ENCODE measurements around the gene SIRPD. TPM values are rescaled to one million over a fixed set of nuclear protein-coding genes. Genes with fewer than 3 reads are reported as not detected.

SIRPD gene
- total and polyA plus RNA-seq, 2 of the 8 experiments (the other 6 are each of a cell fraction or from before 2014, with no cell fraction given): not detected

DNA sequence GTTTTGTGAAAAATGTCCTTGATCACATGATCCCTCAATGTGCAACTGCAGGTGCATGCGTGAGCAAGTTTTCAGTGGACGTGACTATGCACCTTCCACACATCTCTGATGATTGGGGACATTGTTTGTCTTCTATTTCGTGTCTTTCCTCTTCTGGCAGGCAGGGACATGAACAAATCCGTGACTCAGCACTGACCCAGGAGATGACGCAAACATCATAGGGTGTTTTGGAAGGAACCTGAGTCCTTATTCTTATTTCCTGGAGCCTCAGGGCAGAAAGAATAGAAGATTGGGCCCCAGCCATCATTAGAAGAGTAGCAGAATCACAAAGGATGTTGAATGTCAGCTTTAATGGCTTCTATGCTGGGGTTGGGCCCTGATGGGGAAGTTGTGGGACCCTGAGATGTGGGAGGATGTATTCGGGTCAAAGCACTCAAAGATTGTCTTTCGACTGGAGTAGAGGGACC lies 11.9 kb upstream of the SIRPD start (continued):
- TF ChIP-seq SIX5 (IDR thresholded peaks at IDR 0.05; ENCODE audit: low read depth, low read length) (no peak), SP1 (IDR thresholded peaks at IDR 0.05; ENCODE audit: low read depth, low read length) (no peak), GTF2F1 (IDR thresholded peaks at IDR 0.05; ENCODE audit: borderline replicate concordance, low read depth, low read length) (no peak), CTBP2 (IDR thresholded peaks at IDR 0.05; ENCODE audit: borderline replicate concordance, insufficient read depth, insufficient read length, low read length) (no peak)

Data from H1 (cell line).